ENCODE measurements around the gene KLK3.
"Not testable (repeated sequence)": the region's sequence is repeated elsewhere in the genome, so short reads cannot be mapped to it uniquely, and the experiment has no call there.

The KLK3 gene

DNA sequence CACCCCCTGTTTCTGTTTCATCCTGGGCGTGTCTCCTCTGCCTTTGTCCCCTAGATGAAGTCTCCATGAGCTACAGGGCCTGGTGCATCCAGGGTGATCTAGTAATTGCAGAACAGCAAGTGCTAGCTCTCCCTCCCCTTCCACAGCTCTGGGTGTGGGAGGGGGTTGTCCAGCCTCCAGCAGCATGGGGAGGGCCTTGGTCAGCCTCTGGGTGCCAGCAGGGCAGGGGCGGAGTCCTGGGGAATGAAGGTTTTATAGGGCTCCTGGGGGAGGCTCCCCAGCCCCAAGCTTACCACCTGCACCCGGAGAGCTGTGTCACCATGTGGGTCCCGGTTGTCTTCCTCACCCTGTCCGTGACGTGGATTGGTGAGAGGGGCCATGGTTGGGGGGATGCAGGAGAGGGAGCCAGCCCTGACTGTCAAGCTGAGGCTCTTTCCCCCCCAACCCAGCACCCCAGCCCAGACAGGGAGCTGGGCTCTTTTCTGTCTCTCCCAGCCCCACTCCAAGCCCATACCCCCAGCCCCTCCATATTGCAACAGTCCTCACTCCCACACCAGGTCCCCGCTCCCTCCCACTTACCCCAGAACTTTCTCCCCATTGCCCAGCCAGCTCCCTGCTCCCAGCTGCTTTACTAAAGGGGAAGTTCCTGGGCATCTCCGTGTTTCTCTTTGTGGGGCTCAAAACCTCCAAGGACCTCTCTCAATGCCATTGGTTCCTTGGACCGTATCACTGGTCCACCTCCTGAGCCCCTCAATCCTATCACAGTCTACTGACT, at the start of gene KLK3:
KLK3 (plus strand) TSS at position 280 of the 775 bp plus-strand sequence; CDS start at position 321, 41 bp downstream.
- no peaks in the 10 kb centered on the region for H3K9me3 ChIP-seq (ENCODE audit: control insufficient read depth, low read depth, low read length)
- no peak within 1 kb of the TSS for H3K27ac ChIP-seq (ENCODE audit: low read length)
- H3K27me3 ChIP-seq (ENCODE audit: control insufficient read depth, insufficient read depth, low read length): no peaks in the 10 kb centered on the region
- H3K36me3 ChIP-seq (ENCODE audit: control insufficient read depth, low read depth, low read length): no peaks in the 10 kb centered on the region
- no peak within 1 kb of the TSS for H3K9ac ChIP-seq (ENCODE audit: low read length)
- no peak within 1 kb of the TSS for H3K4me3 ChIP-seq (ENCODE audit: low read length)
- no peaks in the 10 kb centered on the region for H3K4me1 ChIP-seq (ENCODE audit: control insufficient read depth, low read depth, low read length)

DNA sequence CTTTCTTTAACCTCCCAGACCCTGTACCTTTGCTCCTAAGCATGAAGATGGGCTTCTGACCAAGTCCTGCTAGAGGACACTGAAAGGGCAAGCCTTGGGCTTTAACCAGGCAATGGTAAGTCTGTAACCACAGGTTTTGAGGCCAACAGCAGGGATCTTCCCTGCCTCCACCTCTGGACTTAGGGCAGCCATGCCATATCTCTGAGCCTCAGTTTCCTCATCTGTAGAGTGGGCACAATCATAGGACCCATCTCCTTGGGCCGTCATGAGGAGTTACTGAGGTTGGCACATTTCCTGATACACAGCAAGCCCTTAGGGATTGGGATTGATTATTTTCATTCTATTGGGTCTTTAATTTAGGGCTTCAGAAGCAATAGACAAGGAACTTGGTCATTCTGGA, 45.9 kb upstream of the KLK3 start:
- H3K4me1 ChIP-seq (ENCODE audit: control insufficient read depth, low read depth, low read length): no peaks in the 10 kb centered on the region
- H3K27ac ChIP-seq (ENCODE audit: low read length): no peak overlapping the region
- no peaks in the 10 kb centered on the region for H3K9me3 ChIP-seq (ENCODE audit: control insufficient read depth, low read depth, low read length)
- H3K9ac ChIP-seq (ENCODE audit: low read length): no peak overlapping the region
- no peaks in the 10 kb centered on the region for H3K36me3 ChIP-seq (ENCODE audit: control insufficient read depth, low read depth, low read length)
- no peak overlapping the region for H3K4me3 ChIP-seq (ENCODE audit: low read length)
- peaks cover 18% of the 10 kb centered on the region for H3K27me3 ChIP-seq (ENCODE audit: control insufficient read depth, insufficient read depth, low read length)

DNA sequence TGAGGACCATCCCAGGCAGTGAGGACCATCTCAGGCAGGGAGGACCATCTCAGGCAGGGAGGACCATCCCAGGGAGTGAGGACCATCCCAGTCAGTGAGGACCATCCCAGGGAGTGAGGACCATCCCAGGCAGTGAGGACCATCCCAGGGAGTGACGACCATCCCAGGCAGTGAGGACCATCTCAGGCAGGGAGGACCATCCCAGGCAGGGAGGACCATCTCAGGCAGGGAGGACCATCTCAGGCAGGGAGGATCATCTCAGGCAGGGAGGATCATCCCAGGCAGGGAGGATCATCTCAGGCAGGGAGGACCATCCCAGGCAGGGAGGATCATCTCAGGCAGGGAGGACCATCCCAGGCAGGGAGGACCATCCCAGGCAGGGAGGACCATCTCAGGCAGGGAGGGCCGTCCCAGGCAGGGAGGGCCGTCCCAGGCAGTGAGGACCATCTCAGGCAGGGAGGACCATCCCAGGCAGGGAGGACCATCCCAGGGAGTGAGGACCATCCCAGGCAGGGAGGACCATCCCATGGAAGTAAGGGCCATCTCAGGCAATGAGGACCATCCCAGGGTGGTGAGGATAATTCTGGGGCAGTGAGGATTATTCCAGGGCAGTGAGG, 43.0 kb upstream of the KLK3 start:
- H3K36me3 ChIP-seq (ENCODE audit: control insufficient read depth, low read depth, low read length); H3K9me3 ChIP-seq (ENCODE audit: control insufficient read depth, low read depth, low read length); H3K4me3 ChIP-seq (ENCODE audit: low read length); H3K27ac ChIP-seq (ENCODE audit: low read length); H3K9ac ChIP-seq (ENCODE audit: low read length); H3K4me1 ChIP-seq (ENCODE audit: control insufficient read depth, low read depth, low read length): not testable (repeated sequence)
- H3K27me3 ChIP-seq (ENCODE audit: control insufficient read depth, insufficient read depth, low read length): peaks cover 26% of the 10 kb centered on the region

DNA sequence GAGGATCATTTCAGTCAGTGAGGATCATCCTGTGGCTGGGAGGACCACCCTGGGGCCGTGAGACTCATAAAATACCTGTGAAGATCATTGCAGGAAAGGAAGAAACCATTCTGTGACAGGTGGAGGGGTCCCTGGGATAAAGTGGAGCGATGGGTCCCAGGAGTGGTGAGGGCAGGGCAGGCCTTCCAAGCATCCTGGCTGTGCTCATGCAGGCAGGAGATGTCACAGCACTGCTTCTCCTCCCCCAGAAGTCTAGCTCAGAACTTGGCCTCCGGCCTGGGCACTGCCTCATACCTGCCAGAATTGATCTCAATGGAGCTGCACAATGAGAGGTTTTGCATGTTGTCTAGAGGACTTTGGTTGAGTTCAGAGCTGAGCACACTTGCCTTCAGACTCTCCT, 42.2 kb upstream of the KLK3 start:
- no peak overlapping the region for H3K27ac ChIP-seq (ENCODE audit: low read length)
- H3K4me3 ChIP-seq (ENCODE audit: low read length): no peak overlapping the region
- H3K9ac ChIP-seq (ENCODE audit: low read length): no peak overlapping the region
- no peaks in the 10 kb centered on the region for H3K4me1 ChIP-seq (ENCODE audit: control insufficient read depth, low read depth, low read length)
- H3K36me3 ChIP-seq (ENCODE audit: control insufficient read depth, low read depth, low read length): no peaks in the 10 kb centered on the region
- peaks cover 26% of the 10 kb centered on the region for H3K27me3 ChIP-seq (ENCODE audit: control insufficient read depth, insufficient read depth, low read length)
- H3K9me3 ChIP-seq (ENCODE audit: control insufficient read depth, low read depth, low read length): no peaks in the 10 kb centered on the region

DNA sequence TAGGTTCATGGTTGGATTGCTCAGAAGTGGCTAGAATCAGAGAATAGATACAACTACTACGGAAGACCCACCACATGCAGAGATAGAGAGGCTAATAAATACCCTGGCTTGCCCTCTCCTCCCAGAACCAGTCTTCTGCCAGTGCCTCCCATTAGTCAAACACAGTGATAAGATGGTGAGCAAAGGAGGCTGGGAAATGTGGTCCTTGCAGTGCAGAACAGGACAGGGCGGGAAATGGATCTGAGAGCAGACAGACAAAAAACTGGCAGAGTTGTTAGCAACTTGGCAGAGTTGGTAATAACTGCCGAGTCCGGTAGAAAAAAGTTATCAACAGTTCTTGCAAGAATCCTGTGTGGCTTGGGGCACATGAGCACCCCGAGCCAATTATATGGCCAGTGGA, 39.8 kb upstream of the KLK3 start:
- Histone ChIP-seq H3K27me3 (ENCODE audit: control insufficient read depth, insufficient read depth, low read length) (peaks cover 23% of the 10 kb centered on the region), H3K4me3 (ENCODE audit: low read length) (no peak overlapping the region), H3K9me3 (ENCODE audit: control insufficient read depth, low read depth, low read length) (no peaks in the 10 kb centered on the region), H3K27ac (ENCODE audit: low read length) (no peak overlapping the region), H3K9ac (ENCODE audit: low read length) (no peak overlapping the region), H3K4me1 (ENCODE audit: control insufficient read depth, low read depth, low read length) (peaks cover under 1% of the 10 kb centered on the region), H3K36me3 (ENCODE audit: control insufficient read depth, low read depth, low read length) (no peaks in the 10 kb centered on the region)

DNA sequence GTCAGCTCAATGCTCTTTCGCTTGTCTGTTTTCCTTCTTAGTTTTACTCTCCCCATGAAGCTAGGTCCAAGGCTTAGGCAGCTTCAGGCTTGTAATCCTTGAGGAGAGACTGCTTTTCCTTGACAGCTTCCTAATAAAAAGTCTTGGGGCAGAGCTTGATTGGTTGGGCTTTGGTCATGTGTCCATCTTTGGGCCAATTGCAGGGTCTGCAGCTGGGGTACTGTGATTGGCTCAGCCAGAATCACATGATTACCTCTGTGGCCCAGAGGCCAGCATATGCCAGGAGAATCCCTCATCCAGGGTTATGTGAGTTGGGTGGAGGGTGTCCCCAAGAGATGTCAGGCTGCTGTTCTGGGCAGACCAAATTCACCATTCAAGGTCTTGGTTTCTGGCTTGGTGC, 39.3 kb upstream of the KLK3 start:
- Histone ChIP-seq H3K4me3 (ENCODE audit: low read length) (no peak overlapping the region), H3K27ac (ENCODE audit: low read length) (no peak overlapping the region), H3K9me3 (ENCODE audit: control insufficient read depth, low read depth, low read length) (no peaks in the 10 kb centered on the region), H3K9ac (ENCODE audit: low read length) (no peak overlapping the region), H3K4me1 (ENCODE audit: control insufficient read depth, low read depth, low read length) (peaks cover 6% of the 10 kb centered on the region), H3K36me3 (ENCODE audit: control insufficient read depth, low read depth, low read length) (no peaks in the 10 kb centered on the region), H3K27me3 (ENCODE audit: control insufficient read depth, insufficient read depth, low read length) (peaks cover 28% of the 10 kb centered on the region)

DNA sequence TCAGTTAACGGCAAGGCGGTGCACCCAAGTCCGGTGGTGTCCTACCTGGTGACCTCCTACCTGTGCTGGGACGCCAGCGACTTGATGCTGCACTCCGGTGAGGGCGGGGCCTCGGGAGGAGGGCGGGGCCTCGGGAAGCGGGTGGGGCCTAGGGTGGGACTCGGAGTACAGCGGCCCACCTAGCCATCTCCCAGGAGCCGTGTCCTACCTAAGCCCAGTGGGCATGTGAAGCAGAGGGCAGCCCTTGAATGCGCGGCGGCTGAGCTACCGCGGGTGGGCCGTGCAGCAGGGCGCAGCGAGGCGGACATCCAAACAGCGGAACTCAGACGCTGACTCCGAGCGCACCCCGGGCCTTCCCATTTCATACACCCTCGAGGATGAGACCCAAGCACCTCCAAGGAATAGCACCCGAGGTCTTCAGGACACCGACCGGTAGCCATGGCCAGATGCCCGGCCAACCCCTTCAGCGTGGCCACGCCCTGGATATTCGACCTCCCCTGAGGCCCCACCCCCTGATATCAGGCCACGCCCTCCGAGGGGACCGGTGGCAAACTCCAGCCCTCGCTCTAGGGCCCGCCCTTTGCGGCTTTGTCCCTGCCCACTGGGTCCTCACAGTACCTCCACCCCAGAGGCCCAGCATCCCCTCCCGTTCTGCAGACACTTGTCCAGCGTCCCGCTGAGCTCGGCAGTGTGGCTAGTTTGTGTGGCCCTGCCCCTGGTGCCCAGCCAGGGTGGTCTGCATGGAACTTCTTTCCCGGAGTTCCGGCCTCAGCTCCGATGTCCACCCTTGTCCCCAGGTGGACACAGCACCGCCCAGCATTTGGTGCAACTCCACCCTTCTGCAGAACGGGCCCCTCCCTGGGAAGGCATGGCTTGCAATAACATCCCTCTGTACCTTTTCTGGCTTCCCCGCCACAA, 36.5 kb upstream of the KLK3 start:
- peak overlapping the region; percentile 79 for H3K4me3 ChIP-seq (ENCODE audit: low read length)
- H3K9ac ChIP-seq (ENCODE audit: low read length): no peak overlapping the region
- H3K27ac ChIP-seq (ENCODE audit: low read length): no peak overlapping the region
- peaks cover 8% of the 10 kb centered on the region for H3K4me1 ChIP-seq (ENCODE audit: control insufficient read depth, low read depth, low read length)
- peaks cover 50% of the 10 kb centered on the region for H3K27me3 ChIP-seq (ENCODE audit: control insufficient read depth, insufficient read depth, low read length)
- H3K9me3 ChIP-seq (ENCODE audit: control insufficient read depth, low read depth, low read length): no peaks in the 10 kb centered on the region
- no peaks in the 10 kb centered on the region for H3K36me3 ChIP-seq (ENCODE audit: control insufficient read depth, low read depth, low read length)

DNA sequence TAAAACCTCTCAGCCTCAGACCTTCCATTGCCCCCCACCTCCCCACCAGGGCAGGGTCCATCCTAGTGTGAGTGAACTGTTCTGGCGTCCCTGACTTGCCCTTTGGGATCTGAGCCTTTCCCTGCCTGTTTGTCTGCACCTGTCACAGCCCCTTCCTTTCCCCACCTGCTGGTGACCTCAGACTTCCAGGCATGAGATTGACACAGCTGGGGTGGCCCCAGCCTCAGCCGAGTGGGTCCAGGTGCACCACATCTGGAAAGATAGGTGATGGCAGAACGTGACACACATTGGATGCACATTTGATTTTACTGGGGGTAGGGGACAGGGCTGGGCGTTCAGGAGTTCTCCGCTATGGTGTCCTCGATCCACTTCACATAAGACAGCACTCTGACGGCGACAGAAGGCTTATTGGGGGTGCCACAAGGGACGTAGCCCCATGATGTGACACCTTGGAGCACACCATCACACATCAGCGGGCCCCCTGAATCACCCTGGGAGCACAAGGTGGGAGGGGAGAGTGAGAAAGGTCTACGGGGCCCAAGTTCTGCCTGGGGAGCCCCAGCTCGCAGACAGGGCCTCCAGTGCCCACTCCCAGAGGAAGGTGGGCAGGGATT, 35.7 kb upstream of the KLK3 start:
- H3K27me3 ChIP-seq (ENCODE audit: control insufficient read depth, insufficient read depth, low read length): peaks cover 50% of the 10 kb centered on the region
- no peak overlapping the region for H3K4me3 ChIP-seq (ENCODE audit: low read length)
- H3K9ac ChIP-seq (ENCODE audit: low read length): no peak overlapping the region
- no peaks in the 10 kb centered on the region for H3K9me3 ChIP-seq (ENCODE audit: control insufficient read depth, low read depth, low read length)
- no peaks in the 10 kb centered on the region for H3K36me3 ChIP-seq (ENCODE audit: control insufficient read depth, low read depth, low read length)
- peaks cover 8% of the 10 kb centered on the region for H3K4me1 ChIP-seq (ENCODE audit: control insufficient read depth, low read depth, low read length)
- H3K27ac ChIP-seq (ENCODE audit: low read length): no peak overlapping the region

DNA sequence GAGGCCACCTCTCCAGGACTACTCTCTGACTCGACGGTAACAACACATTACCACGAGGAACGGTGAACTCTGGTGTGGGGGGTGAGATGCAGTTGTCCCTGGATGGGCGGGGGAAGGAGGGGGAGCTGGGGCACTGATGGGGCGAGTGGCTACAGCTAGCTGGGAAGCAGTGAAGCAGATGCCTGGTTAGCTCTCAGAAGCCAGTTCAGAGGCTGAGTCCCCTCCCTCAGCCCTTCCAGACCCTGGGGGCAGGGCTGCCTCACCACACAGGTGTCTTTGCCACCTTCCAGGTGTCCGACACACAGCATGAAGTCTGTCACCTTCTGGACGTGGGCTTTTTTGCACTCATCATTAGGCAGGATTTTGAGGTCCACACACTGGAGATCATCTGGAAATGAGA, 35.1 kb upstream of the KLK3 start:
- no peaks in the 10 kb centered on the region for H3K9me3 ChIP-seq (ENCODE audit: control insufficient read depth, low read depth, low read length)
- peaks cover 8% of the 10 kb centered on the region for H3K4me1 ChIP-seq (ENCODE audit: control insufficient read depth, low read depth, low read length)
- H3K36me3 ChIP-seq (ENCODE audit: control insufficient read depth, low read depth, low read length): no peaks in the 10 kb centered on the region
- H3K27me3 ChIP-seq (ENCODE audit: control insufficient read depth, insufficient read depth, low read length): peaks cover 50% of the 10 kb centered on the region
- peak overlapping the region; percentile 51 for H3K4me3 ChIP-seq (ENCODE audit: low read length)
- no peak overlapping the region for H3K27ac ChIP-seq (ENCODE audit: low read length)
- no peak overlapping the region for H3K9ac ChIP-seq (ENCODE audit: low read length)

DNA sequence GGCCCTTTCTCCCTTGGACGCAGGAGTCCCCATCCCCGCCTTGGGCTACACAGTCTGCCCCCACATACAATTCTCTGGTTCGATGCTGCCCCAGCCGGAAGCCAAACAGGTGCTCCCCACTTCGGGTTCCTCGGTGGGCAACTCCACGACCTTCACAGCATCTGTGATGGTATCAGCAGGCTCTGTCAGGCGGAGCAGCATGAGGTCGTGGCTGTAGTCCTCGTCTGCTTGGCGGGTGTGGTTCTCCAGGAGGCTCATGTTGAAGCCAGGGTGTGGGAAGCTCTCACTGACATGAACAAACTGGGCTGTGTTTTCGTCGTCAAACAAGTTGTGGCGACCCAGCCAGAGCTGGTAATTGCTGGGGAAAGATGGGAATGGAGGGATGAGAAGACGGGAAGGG, 34.6 kb upstream of the KLK3 start:
- Histone ChIP-seq H3K36me3 (ENCODE audit: control insufficient read depth, low read depth, low read length) (no peaks in the 10 kb centered on the region), H3K4me3 (ENCODE audit: low read length) (peak overlapping the region; percentile 51), H3K4me1 (ENCODE audit: control insufficient read depth, low read depth, low read length) (peaks cover 8% of the 10 kb centered on the region), H3K9ac (ENCODE audit: low read length) (no peak overlapping the region), H3K9me3 (ENCODE audit: control insufficient read depth, low read depth, low read length) (no peaks in the 10 kb centered on the region), H3K27me3 (ENCODE audit: control insufficient read depth, insufficient read depth, low read length) (peaks cover 50% of the 10 kb centered on the region), H3K27ac (ENCODE audit: low read length) (no peak overlapping the region)

DNA sequence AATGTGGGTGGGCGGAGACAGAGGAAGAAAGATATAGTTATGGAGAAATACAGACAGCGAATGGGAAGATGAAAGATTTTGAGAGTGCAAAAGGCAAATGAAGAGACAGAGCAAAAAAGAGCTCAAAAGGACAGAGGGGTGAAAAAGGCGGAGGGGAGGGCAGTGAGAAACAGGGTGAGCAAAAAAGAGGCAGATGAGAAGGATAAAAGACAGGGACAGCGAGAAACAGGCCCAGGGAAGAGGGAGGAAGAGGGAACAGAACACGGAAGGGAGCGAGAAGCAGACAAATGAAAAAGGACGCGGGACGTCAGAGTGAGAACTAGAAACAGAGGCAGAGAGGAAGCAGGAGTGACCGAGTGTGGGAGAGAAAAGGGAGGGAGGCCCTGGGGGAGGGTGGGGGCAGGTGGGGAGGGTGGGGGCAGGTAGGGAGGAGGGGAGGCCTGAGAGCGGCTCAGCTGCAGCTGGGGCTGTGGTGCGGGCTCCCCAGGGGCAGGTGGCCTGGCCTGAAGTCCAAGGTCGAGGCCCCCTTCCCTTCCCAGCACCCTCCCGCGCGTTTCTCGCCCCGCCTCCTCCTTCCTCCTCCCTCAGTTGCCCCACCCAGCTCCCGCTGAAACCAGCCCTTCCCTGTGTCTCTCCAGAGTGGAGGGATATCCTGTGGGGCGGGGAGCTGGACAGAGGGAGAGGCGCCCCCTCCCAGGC, 34.0 kb upstream of the KLK3 start:
- H3K27me3 ChIP-seq (ENCODE audit: control insufficient read depth, insufficient read depth, low read length): peaks cover 50% of the 10 kb centered on the region
- peak overlapping the region; percentile 51 for H3K4me3 ChIP-seq (ENCODE audit: low read length)
- no peaks in the 10 kb centered on the region for H3K9me3 ChIP-seq (ENCODE audit: control insufficient read depth, low read depth, low read length)
- no peak overlapping the region for H3K9ac ChIP-seq (ENCODE audit: low read length)
- peaks cover 8% of the 10 kb centered on the region for H3K4me1 ChIP-seq (ENCODE audit: control insufficient read depth, low read depth, low read length)
- no peak overlapping the region for H3K27ac ChIP-seq (ENCODE audit: low read length)
- no peaks in the 10 kb centered on the region for H3K36me3 ChIP-seq (ENCODE audit: control insufficient read depth, low read depth, low read length)

Measured in iPS-18a (cell line).